Keratinocyte (primary cell): Measurements from ENCODE around the gene CLPSL2. TPM values are rescaled to one million over a fixed set of nuclear protein-coding genes. Genes with fewer than 3 reads are reported as not detected.

Experiments
- DNase-seq: peaks from one replicate; pipeline ENCODE4 v3.0.0-alpha.2; 2011; ENCODE audit warnings: low read depth, missing footprints, low spot score
- FAIRE-seq: peaks from 2 replicates; lab custom pipeline; 2011; peaks lifted over from hg19 to GRCh38; lab: Jason Lieb, UNC
- H2AFZ ChIP-seq: 2 replicates; pipeline ENCODE4 v1.6.0; 2012; ENCODE audit warnings: low read length, control low read depth, inconsistent platforms; ENCODE audit not compliant: control insufficient read depth
- H3K27ac ChIP-seq: 2 replicates; pipeline ENCODE4 v1.5.1; 2011; ENCODE audit warnings: low read length; ENCODE audit not compliant: control insufficient read depth, insufficient read depth
- H3K27me3 ChIP-seq: 3 replicates; pipeline ENCODE4 v1.6.0; 2011; ENCODE audit warnings: low read length; ENCODE audit not compliant: control insufficient read depth, insufficient read depth; ENCODE audit errors: extremely low read depth
- H3K36me3 ChIP-seq, 2 experiments: 2 replicates in 1 of 2; 3 replicates in 1 of 2; pipeline ENCODE4 v1.5.1; 2011; ENCODE audit warnings: low read length in 2 of 2, mild to moderate bottlenecking in 1 of 2; ENCODE audit not compliant: control insufficient read depth in 2 of 2, insufficient read depth in 2 of 2; ENCODE audit errors: extremely low read depth in 1 of 2
- H3K4me1 ChIP-seq: 3 replicates; pipeline ENCODE4 v1.5.1; 2011; ENCODE audit warnings: low read length; ENCODE audit not compliant: control insufficient read depth, insufficient read depth; ENCODE audit errors: extremely low read depth
- H3K4me2 ChIP-seq: 3 replicates; pipeline ENCODE4 v1.6.0; 2011; ENCODE audit warnings: low read depth, low read length; ENCODE audit not compliant: control insufficient read depth, insufficient read depth; ENCODE audit errors: extremely low read depth
- H3K4me3 ChIP-seq, 3 experiments: fragments of 200-600 bp in 1 of 3; sonication (generic) in 1 of 3; 2 replicates in 2 of 3; 3 replicates in 1 of 3; pipeline ENCODE4 v1.5.1; 2011 to 2016; ENCODE audit warnings: low read length in 3 of 3, mild to moderate bottlenecking in 3 of 3, control low read depth in 2 of 3, inconsistent platforms in 1 of 3, low read depth in 1 of 3, mixed read lengths in 1 of 3, mixed run types in 1 of 3, moderate library complexity in 1 of 3; ENCODE audit not compliant: control insufficient read depth in 2 of 3, insufficient read depth in 2 of 3; ENCODE audit errors: extremely low read depth in 1 of 3
- H3K79me2 ChIP-seq: 2 replicates; pipeline ENCODE4 v1.6.0; 2012; ENCODE audit warnings: low read length; ENCODE audit not compliant: control insufficient read depth, insufficient read depth
- H3K9ac ChIP-seq: 3 replicates; pipeline ENCODE4 v1.6.0; 2011; ENCODE audit warnings: low read length; ENCODE audit not compliant: control insufficient read depth, insufficient read depth; ENCODE audit errors: extremely low read depth
- H3K9me1 ChIP-seq: 3 replicates; pipeline ENCODE4 v1.6.0; 2011; ENCODE audit warnings: low read length; ENCODE audit not compliant: control insufficient read depth, insufficient read depth; ENCODE audit errors: extremely low read depth
- H3K9me3 ChIP-seq: 2 replicates; pipeline ENCODE4 v1.5.1; 2012; ENCODE audit warnings: low read depth, low read length; ENCODE audit not compliant: control insufficient read depth
- H4K20me1 ChIP-seq: 3 replicates; pipeline ENCODE4 v1.6.0; 2011; ENCODE audit warnings: low read length; ENCODE audit not compliant: control insufficient read depth, insufficient read depth; ENCODE audit errors: extremely low read depth
- EZH2 ChIP-seq: IDR thresholded peaks from one replicate; pipeline ENCODE4 v1.6.1; 2012; ENCODE audit warnings: inconsistent platforms, mild to moderate bottlenecking, low read length, moderate library complexity
- dilution Hi-C: fragments of 300-500 bp; cut with MboI; formaldehyde crosslinking; loops from one replicate; pipeline ENCODE4 v1.7.0; 2020; ENCODE audit warnings: low sequenced_read_pairs; ENCODE audit not compliant: extremely low pct_ligation_motif_present
- polyA plus RNA-seq, 5 experiments: library from polyadenylated mRNA; depleted of rRNA in 3 of 5; stranded (reverse) in 3 of 5; stranded (forward) in 1 of 5; unstranded in 1 of 5; fragments of >200 nt; gene quantifications; 1 replicate in 1 of 5; 2 replicates in 3 of 5; 3 replicates in 1 of 5; pipeline versions ENCODE4 v1.2.1 to v1.2.3, GENCODE V29; 2011 to 2012; ENCODE audit warnings: missing spikeins in 2 of 5, low read depth in 1 of 5, low replicate concordance in 1 of 5
- TF ChIP-seq, protein P1 (sequence below), 3 experiments: IDR thresholded peaks in 1 of 3; conservative IDR thresholded peaks in 1 of 3; optimal IDR thresholded peaks in 1 of 3; 2 replicates in 2 of 3; 3 replicates in 1 of 3; pipeline versions ENCODE3 to v1.5.1; 2011; ENCODE audit warnings: low read length in 3 of 3, mild to moderate bottlenecking in 3 of 3, moderate library complexity in 2 of 3, control low read depth in 1 of 3, inconsistent platforms in 1 of 3; ENCODE audit not compliant: insufficient read depth in 2 of 3; ENCODE audit errors: extremely low read depth in 1 of 3

The CLPSL2 gene
- polyA plus RNA-seq, 1 donor (not counting 4 experiments of a cell fraction or from before 2014, with no cell fraction given): not detected

DNA sequence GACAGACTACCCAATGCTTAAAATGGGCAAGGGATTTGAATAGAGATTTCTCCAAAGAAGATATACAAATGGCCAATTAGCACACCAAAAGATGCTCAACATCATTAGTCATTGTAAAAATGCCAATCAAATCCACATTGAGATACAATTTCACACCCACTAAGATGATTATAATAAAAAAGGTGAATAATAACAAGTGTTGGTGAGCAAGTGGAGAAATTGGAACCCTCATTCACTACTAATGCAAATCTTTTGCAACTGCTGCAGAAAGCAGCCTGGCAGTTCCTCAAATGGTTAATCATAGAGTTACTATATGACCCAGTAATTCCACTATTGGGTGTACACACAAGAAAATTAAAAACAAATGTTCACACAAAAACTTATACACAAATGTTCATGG, 41.1 kb downstream of the CLPSL2 start:
- dilution Hi-C loops: no loop called here

DNA sequence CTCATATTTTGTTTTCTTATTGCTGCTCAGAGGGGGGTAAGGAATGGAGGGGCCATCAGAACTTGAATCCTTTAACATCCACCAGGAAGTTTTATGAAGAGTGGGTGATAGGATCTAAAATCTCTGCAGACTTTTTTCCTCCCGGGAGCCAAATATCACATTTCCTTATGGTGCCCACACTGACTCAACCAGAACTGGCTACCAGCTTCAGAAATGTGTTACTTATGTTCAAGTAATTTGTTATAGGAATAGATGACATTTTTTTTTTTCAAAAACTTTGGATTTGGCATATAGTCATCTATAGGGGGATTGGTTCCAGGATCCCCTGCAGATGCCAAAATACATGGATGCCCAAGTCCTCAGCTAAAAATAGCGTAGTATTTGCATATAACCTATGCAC, 47.2 kb downstream of the CLPSL2 start:
- TF ChIP-seq EZH2: no peak
- TF ChIP-seq, protein P1, sequence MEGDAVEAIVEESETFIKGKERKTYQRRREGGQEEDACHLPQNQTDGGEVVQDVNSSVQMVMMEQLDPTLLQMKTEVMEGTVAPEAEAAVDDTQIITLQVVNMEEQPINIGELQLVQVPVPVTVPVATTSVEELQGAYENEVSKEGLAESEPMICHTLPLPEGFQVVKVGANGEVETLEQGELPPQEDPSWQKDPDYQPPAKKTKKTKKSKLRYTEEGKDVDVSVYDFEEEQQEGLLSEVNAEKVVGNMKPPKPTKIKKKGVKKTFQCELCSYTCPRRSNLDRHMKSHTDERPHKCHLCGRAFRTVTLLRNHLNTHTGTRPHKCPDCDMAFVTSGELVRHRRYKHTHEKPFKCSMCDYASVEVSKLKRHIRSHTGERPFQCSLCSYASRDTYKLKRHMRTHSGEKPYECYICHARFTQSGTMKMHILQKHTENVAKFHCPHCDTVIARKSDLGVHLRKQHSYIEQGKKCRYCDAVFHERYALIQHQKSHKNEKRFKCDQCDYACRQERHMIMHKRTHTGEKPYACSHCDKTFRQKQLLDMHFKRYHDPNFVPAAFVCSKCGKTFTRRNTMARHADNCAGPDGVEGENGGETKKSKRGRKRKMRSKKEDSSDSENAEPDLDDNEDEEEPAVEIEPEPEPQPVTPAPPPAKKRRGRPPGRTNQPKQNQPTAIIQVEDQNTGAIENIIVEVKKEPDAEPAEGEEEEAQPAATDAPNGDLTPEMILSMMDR (optimal IDR thresholded peaks at IDR 0.05 in 1 of 3, IDR thresholded peaks at IDR 0.05 in 1 of 3, conservative IDR thresholded peaks at IDR 0.05 in 1 of 3; ENCODE audit: extremely low read depth in 1 of 3, insufficient read depth in 2 of 3, low read length in 3 of 3): no peak
- no peaks in the 10 kb centered on the region for H3K36me3 ChIP-seq
- FAIRE-seq (no peak), DNase-seq (no peak)
- no peak overlapping the region for H3K4me2 ChIP-seq
- no peaks in the 10 kb centered on the region for H3K9me1 ChIP-seq
- H3K9me3 ChIP-seq: no peaks in the 10 kb centered on the region
- dilution Hi-C loops: no loop called here
- no peaks in the 10 kb centered on the region for H3K79me2 ChIP-seq
- no peak overlapping the region for H3K27ac ChIP-seq
- H3K27me3 ChIP-seq: no peaks in the 10 kb centered on the region
- no peak overlapping the region for H2AFZ ChIP-seq
- H3K4me3 ChIP-seq: no peak overlapping the region
- no peaks in the 10 kb centered on the region for H4K20me1 ChIP-seq
- H3K9ac ChIP-seq: no peak overlapping the region
- H3K4me1 ChIP-seq: no peaks in the 10 kb centered on the region

More for the DNA sequence above, 41.1 kb downstream of the CLPSL2 start:
- Histone ChIP-seq H3K36me3 (no peaks in the 10 kb centered on the region), H3K9me3 (no peaks in the 10 kb centered on the region), H3K9me1 (no peaks in the 10 kb centered on the region), H3K9ac (no peak overlapping the region), H4K20me1 (no peaks in the 10 kb centered on the region), H3K4me3 (no peak overlapping the region), H3K4me1 (no peaks in the 10 kb centered on the region), H3K27ac (no peak overlapping the region), H2AFZ (no peak overlapping the region), H3K79me2 (no peaks in the 10 kb centered on the region), H3K4me2 (no peak overlapping the region), H3K27me3 (no peaks in the 10 kb centered on the region)
- FAIRE-seq: no peak
- no peak for DNase-seq
- TF ChIP-seq EZH2: no peak
- TF ChIP-seq, protein P1 (optimal IDR thresholded peaks at IDR 0.05 in 1 of 3, IDR thresholded peaks at IDR 0.05 in 1 of 3, conservative IDR thresholded peaks at IDR 0.05 in 1 of 3; ENCODE audit: extremely low read depth in 1 of 3, insufficient read depth in 2 of 3, low read length in 3 of 3): no peak
